SK-N-SH (cell line): Measurements from ENCODE around the gene ARF4. TPM values are rescaled to one million over a fixed set of nuclear protein-coding genes. Genes with fewer than 3 reads are reported as not detected.

ENCODE experiments used
- CTCF ChIA-PET: fragments of 300-600, 350-600 bp; formaldehyde crosslinking; extraction: SDS; loops from one replicate; lab custom pipeline; 2021; lab: Yijun Ruan, JAX
- POLR2A ChIA-PET: fragments of 350-600 bp; sonication (Branson Sonifier 250); formaldehyde crosslinking; extraction: SDS; loops from one replicate; lab custom pipeline; 2020; ENCODE audit warnings: antibody characterized with exemption, inconsistent platforms; lab: Yijun Ruan, JAX
- DNase-seq: peaks from one replicate; pipeline ENCODE4 v3.0.0; 2012
- H2AFZ ChIP-seq: fragments of 200-600 bp; sonication (generic); 2 replicates; pipeline ENCODE4 v1.8.1; 2016; ENCODE audit warnings: antibody characterized with exemption, mild to moderate bottlenecking, low read depth
- H3F3A ChIP-seq: fragments of 200-600 bp; sonication (generic); replicated peaks from 2 replicates; pipeline ENCODE3; 2016; ENCODE audit warnings: antibody characterized with exemption, mild to moderate bottlenecking; ENCODE audit not compliant: insufficient read depth
- H3K27ac ChIP-seq, 2 experiments: fragments of 200-500 bp in 1 of 2; fragments of 200-600 bp in 1 of 2; sonication (Bioruptor generic) in 1 of 2; sonication (generic), shearing (Covaris generic) in 1 of 2; 2 replicates each; pipeline versions ENCODE4 v1.5.1 to v1.6.1; 2014 to 2016; ENCODE audit warnings: low read depth in 2 of 2, inconsistent platforms in 1 of 2, low read length in 1 of 2, mild to moderate bottlenecking in 1 of 2, mixed read lengths in 1 of 2
- H3K27me3 ChIP-seq: fragments of 200-600 bp; sonication (generic), shearing (Covaris generic); 2 replicates; pipeline ENCODE4 v1.6.1; 2016; ENCODE audit warnings: mixed run types; ENCODE audit not compliant: insufficient read depth
- H3K36me3 ChIP-seq, 2 experiments: fragments of 200-500 bp in 1 of 2; fragments of 200-600 bp in 1 of 2; sonication (Bioruptor generic) in 1 of 2; sonication (generic) in 1 of 2; replicated peaks in 1 of 2; 2 replicates each; pipeline versions ENCODE3 to v1.5.1; 2014 to 2016; ENCODE audit warnings: low read length in 1 of 2, mild to moderate bottlenecking in 1 of 2; ENCODE audit not compliant: insufficient read depth in 2 of 2, control insufficient read depth in 1 of 2
- H3K4me1 ChIP-seq, 2 experiments: fragments of 200-500 bp in 1 of 2; fragments of 200-600 bp in 1 of 2; sonication (Bioruptor generic) in 1 of 2; sonication (generic), shearing (Covaris generic) in 1 of 2; 2 replicates each; pipeline versions ENCODE4 v1.5.1 to v1.6.1; 2014 to 2016; ENCODE audit warnings: low read depth in 1 of 2, low read length in 1 of 2, mixed run types in 1 of 2; ENCODE audit not compliant: insufficient read depth in 2 of 2, control insufficient read depth in 1 of 2
- H3K4me2 ChIP-seq: fragments of 200-600 bp; sonication (generic), shearing (Covaris generic); 2 replicates; pipeline ENCODE4 v1.6.1; 2017; ENCODE audit warnings: mixed run types
- H3K4me3 ChIP-seq, 2 experiments: fragments of 200-500 bp in 1 of 2; fragments of 200-600 bp in 1 of 2; sonication (Bioruptor generic) in 1 of 2; sonication (generic), shearing (Covaris generic) in 1 of 2; 2 replicates each; pipeline versions ENCODE4 v1.5.1 to v1.8.1; 2014 to 2016; ENCODE audit warnings: low read depth in 2 of 2, inconsistent platforms in 1 of 2, low read length in 1 of 2, mild to moderate bottlenecking in 1 of 2, mixed read lengths in 1 of 2, moderate library complexity in 1 of 2
- H3K79me2 ChIP-seq: fragments of 200-600 bp; sonication (generic); 2 replicates; pipeline ENCODE4 v1.8.1; 2017; ENCODE audit warnings: mild to moderate bottlenecking; ENCODE audit not compliant: insufficient read depth
- H3K9ac ChIP-seq: fragments of 200-600 bp; sonication (generic); 2 replicates; pipeline ENCODE4 v1.6.1; 2017; ENCODE audit warnings: mixed run types
- H3K9me2 ChIP-seq: fragments of 200-600 bp; sonication (generic); 2 replicates; pipeline ENCODE4 v1.6.1; 2017; ENCODE audit warnings: mixed run types
- H3K9me3 ChIP-seq: fragments of 200-600 bp; sonication (generic); 2 replicates; pipeline ENCODE4 v1.6.1; 2017; ENCODE audit warnings: mixed run types, mild to moderate bottlenecking, moderate library complexity
- H4K20me1 ChIP-seq: fragments of 200-600 bp; sonication (generic); 2 replicates; pipeline ENCODE4 v1.6.1; 2017; ENCODE audit warnings: mild to moderate bottlenecking, mixed run types; ENCODE audit not compliant: insufficient read depth
- CHD2 ChIP-seq: fragments of 150-350 bp; IDR thresholded peaks from 2 replicates; pipeline ENCODE4 v1.6.1; 2018; ENCODE audit warnings: low read length; ENCODE audit not compliant: partially characterized antibody
- ELF1 ChIP-seq: IDR thresholded peaks from 2 replicates; pipeline ENCODE4 v1.4.0; 2012
- EP300 ChIP-seq, 2 experiments: IDR thresholded peaks; 2 replicates each; pipeline versions ENCODE4 v1.4.0 to v1.6.1; 2012; ENCODE audit warnings: borderline replicate concordance in 1 of 2, low read depth in 1 of 2, low read length in 1 of 2
- FOSL2 ChIP-seq: IDR thresholded peaks from 2 replicates; pipeline ENCODE4 v1.4.0; 2012; ENCODE audit warnings: low read depth, mild to moderate bottlenecking, moderate library complexity, borderline replicate concordance
- GABPA ChIP-seq: IDR thresholded peaks from 2 replicates; pipeline ENCODE4 v1.4.0; 2012; ENCODE audit warnings: low read depth, mild to moderate bottlenecking
- GATA2 ChIP-seq: sonication (generic); formaldehyde crosslinking; IDR thresholded peaks from 2 replicates; pipeline ENCODE4 v1.5.0; 2020; ENCODE audit warnings: mild to moderate bottlenecking, missing genetic modification reagents
- POLR2AphosphoS5 ChIP-seq: IDR thresholded peaks from 2 replicates; pipeline ENCODE4 v1.6.1; 2012; ENCODE audit warnings: low read depth, low read length
- RAD21 ChIP-seq: IDR thresholded peaks from 2 replicates; pipeline ENCODE4 v1.6.1; 2012; ENCODE audit warnings: mild to moderate bottlenecking, low read length
- SIN3A ChIP-seq: IDR thresholded peaks from 2 replicates; pipeline ENCODE4 v1.6.1; 2012; ENCODE audit warnings: low read depth, mild to moderate bottlenecking, low read length, moderate library complexity, borderline replicate concordance
- TAF1 ChIP-seq: IDR thresholded peaks from 2 replicates; pipeline ENCODE4 v1.6.1; 2012; ENCODE audit warnings: low read depth, mild to moderate bottlenecking, low read length, moderate library complexity, borderline replicate concordance
- TCF12 ChIP-seq: IDR thresholded peaks from 2 replicates; pipeline ENCODE4 v1.4.0; 2012
- WGBS: methylation state at CpG from one replicate; pipeline ENCODE4 v1.1.6; 2017; ENCODE audit warnings: low lambda C conversion rate; 5-methylcytosine and 5-hydroxymethylcytosine counted together
- polyA plus RNA-seq, 3 experiments: library from polyadenylated mRNA; depleted of rRNA; stranded (reverse); fragments of >200 nt; gene quantifications; 2 replicates each; pipeline ENCODE4 v1.2.3, GENCODE V29; 2012
- TF ChIP-seq, protein P1 (sequence below): IDR thresholded peaks from 2 replicates; pipeline ENCODE4 v1.6.1; 2012; ENCODE audit warnings: mild to moderate bottlenecking, low read depth, low read length, moderate library complexity
- TF ChIP-seq, protein P2 (sequence below): IDR thresholded peaks from 2 replicates; pipeline ENCODE4 v1.4.0; 2012; ENCODE audit warnings: low read depth
- TF ChIP-seq, protein P3 (sequence below): IDR thresholded peaks from 2 replicates; pipeline ENCODE4; 2012

Gene ARF4
- polyA plus RNA-seq, 1 of the 3 experiments (the other 2 are of a cell fraction), result 150 TPM

DNA sequence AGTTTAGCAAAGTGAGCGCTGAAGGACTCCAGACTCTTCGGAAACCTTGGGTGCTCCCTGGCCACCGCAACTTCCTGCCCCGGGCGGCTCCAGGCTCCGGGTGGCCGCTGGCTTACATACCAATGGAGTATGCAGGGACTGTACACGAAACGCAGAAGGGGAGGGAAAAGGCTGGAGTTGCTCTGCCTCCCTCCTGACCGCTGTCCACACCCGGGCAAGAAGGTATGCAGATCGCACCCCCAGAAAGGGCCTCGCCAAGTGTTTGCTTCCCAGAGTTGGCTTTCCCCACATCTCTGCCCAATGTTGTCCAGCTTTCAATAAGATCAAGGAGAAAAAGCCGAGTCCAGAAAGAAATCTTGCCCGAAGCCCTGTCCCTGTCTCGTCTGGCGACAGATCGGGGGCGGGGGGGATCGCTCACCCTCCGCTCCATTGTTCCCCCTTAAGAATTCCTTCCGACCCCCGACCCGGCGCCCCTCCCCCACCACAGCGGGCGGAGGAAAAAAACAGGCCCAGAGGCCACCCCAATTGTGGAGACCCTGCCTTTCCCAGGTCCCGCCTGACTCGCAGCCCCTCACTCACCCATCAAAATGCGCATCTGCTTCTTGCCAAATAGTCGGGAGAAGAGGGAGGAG is 533 bp downstream of the ARF4 start:
- CTCF ChIA-PET, result interaction anchor here (1.1 kb wide), 1 partner anchor 257 kb away, joined by 5 read pairs; no protein-coding TSS in a partner anchor
- H3K27ac ChIP-seq, result peak overlapping the region; percentile 96 to 100
- peak; percentile 26; the same call in 1 of the 2 replicates for TF ChIP-seq TAF1
- no peak for TF ChIP-seq FOSL2
- TF ChIP-seq RAD21, result no peak
- TF ChIP-seq POLR2AphosphoS5, result peak; percentile 66; the same call in 1 of the 2 replicates
- TF ChIP-seq, protein P1, sequence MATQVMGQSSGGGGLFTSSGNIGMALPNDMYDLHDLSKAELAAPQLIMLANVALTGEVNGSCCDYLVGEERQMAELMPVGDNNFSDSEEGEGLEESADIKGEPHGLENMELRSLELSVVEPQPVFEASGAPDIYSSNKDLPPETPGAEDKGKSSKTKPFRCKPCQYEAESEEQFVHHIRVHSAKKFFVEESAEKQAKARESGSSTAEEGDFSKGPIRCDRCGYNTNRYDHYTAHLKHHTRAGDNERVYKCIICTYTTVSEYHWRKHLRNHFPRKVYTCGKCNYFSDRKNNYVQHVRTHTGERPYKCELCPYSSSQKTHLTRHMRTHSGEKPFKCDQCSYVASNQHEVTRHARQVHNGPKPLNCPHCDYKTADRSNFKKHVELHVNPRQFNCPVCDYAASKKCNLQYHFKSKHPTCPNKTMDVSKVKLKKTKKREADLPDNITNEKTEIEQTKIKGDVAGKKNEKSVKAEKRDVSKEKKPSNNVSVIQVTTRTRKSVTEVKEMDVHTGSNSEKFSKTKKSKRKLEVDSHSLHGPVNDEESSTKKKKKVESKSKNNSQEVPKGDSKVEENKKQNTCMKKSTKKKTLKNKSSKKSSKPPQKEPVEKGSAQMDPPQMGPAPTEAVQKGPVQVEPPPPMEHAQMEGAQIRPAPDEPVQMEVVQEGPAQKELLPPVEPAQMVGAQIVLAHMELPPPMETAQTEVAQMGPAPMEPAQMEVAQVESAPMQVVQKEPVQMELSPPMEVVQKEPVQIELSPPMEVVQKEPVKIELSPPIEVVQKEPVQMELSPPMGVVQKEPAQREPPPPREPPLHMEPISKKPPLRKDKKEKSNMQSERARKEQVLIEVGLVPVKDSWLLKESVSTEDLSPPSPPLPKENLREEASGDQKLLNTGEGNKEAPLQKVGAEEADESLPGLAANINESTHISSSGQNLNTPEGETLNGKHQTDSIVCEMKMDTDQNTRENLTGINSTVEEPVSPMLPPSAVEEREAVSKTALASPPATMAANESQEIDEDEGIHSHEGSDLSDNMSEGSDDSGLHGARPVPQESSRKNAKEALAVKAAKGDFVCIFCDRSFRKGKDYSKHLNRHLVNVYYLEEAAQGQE, result peak; percentile 51; the same call in 1 of the 2 replicates
- TF ChIP-seq GABPA, result peak; percentile 45; the same call in 1 of the 2 replicates
- peak in 1 of 2 experiments; percentile 23; a peak in 1 of 4 replicates for TF ChIP-seq EP300 (IDR thresholded peaks at IDR 0.05; ENCODE audit: borderline replicate concordance in 1 of 2, low read depth in 1 of 2, low read length in 1 of 2)
- TF ChIP-seq CHD2, result no peak
- no peak for TF ChIP-seq GATA2 (CRISPR knock-in tag)
- TF ChIP-seq SIN3A, result peak; percentile 88; the same call in 1 of the 2 replicates
- TF ChIP-seq, protein P2, sequence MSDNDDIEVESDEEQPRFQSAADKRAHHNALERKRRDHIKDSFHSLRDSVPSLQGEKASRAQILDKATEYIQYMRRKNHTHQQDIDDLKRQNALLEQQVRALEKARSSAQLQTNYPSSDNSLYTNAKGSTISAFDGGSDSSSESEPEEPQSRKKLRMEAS, result 0 out of 2 replicates have a peak, but pooled peaks have one; percentile 51
- TF ChIP-seq, protein P3, sequence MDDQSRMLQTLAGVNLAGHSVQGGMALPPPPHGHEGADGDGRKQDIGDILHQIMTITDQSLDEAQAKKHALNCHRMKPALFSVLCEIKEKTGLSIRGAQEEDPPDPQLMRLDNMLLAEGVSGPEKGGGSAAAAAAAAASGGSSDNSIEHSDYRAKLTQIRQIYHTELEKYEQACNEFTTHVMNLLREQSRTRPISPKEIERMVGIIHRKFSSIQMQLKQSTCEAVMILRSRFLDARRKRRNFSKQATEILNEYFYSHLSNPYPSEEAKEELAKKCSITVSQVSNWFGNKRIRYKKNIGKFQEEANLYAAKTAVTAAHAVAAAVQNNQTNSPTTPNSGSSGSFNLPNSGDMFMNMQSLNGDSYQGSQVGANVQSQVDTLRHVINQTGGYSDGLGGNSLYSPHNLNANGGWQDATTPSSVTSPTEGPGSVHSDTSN, result peak; percentile 6; the same call in 1 of the 2 replicates
- TF ChIP-seq TCF12, result peak; percentile 34; the same call in 1 of the 2 replicates
- TF ChIP-seq ELF1, result peak; percentile 26; the same call in 1 of the 2 replicates

More for the DNA sequence above, 533 bp downstream of the ARF4 start:
- H3K4me1 ChIP-seq, result peaks cover 3 to 13% of the 10 kb centered on the region in 2 experiments; a peak in 3 of 4 replicates
- H3K79me2 ChIP-seq, result peaks cover 74% of the 10 kb centered on the region
- peaks cover 48% of the 10 kb centered on the region for H4K20me1 ChIP-seq
- POLR2A ChIA-PET, result interaction anchor here (0.6 to 3.5 kb wide), 4 partner anchors 40 to 1335 kb away, joined by 4 to 19 read pairs (median 4); partner anchors contain the start of genes PDE12 and SLMAP
- H2AFZ ChIP-seq, result no peak overlapping the region
- H3F3A ChIP-seq, result peaks cover 30% of the 10 kb centered on the region
- peak overlapping the region; percentile 91 for H3K4me3 ChIP-seq
- whole genome bisulfite sequencing, result under 1% methylated on average over 28 of the region's 31 CpGs
- no peaks in the 10 kb centered on the region for H3K9me2 ChIP-seq
- H3K36me3 ChIP-seq, result peaks cover 10 to 37% of the 10 kb centered on the region in 2 experiments
- DNase-seq, result peak; percentile 64
- peak overlapping the region; percentile 89 for H3K4me2 ChIP-seq
- H3K27me3 ChIP-seq, result no peaks in the 10 kb centered on the region
- H3K9me3 ChIP-seq, result no peaks in the 10 kb centered on the region
- H3K9ac ChIP-seq, result peak overlapping the region; percentile 99
